Activated CD8-positive, alpha-beta memory T cell treated with anti-CD3 and anti-CD28 coated beads, Interleukin-2, amount 50 U/mL, for 4 hours (primary cell): ENCODE data around the gene ZNF846.
"Not testable (repeated sequence)": the region's sequence is repeated elsewhere in the genome, so short reads cannot be mapped to it uniquely, and the experiment has no call there.

Source experiments
- DNase-seq: peaks from one replicate; pipeline ENCODE4 v3.0.0-alpha.2; 2020

ZNF846 gene

GRCh38 chr19:9768175-9769112, at the start of gene ZNF846:
ZNF846 (minus strand) TSS chr19:9768738; CDS start chr19:9764950, 3,788 bp downstream.
- peak; percentile 93 for DNase-seq

GRCh38 chr19:9818175-9818733, 49.7 kb upstream of the ZNF846 start:
- no peak for DNase-seq

- no peak for DNase-seq
Measured at GRCh38 chr19:9811139-9811538, 42.6 kb upstream of the ZNF846 start.

- DNase-seq, result no peak
Measured at GRCh38 chr19:9808855-9809824, 40.6 kb upstream of the ZNF846 start.

GRCh38 chr19:9806803-9807202, 38.3 kb upstream of the ZNF846 start:
- DNase-seq, result no peak

- no peak for DNase-seq
Measured at GRCh38 chr19:9801976-9802375, 33.4 kb upstream of the ZNF846 start.

- DNase-seq, result no peak
Measured at GRCh38 chr19:9799162-9799561, 30.6 kb upstream of the ZNF846 start.

- no peak for DNase-seq
Measured at GRCh38 chr19:9797871-9798270, 29.3 kb upstream of the ZNF846 start.

- DNase-seq, result peak; percentile 82
Measured at GRCh38 chr19:9796113-9796773, 27.7 kb upstream of the ZNF846 start.

- DNase-seq, result peak; percentile 65
Measured at GRCh38 chr19:9793071-9793591, 24.6 kb upstream of the ZNF846 start.

GRCh38 chr19:9792206-9793070, 23.9 kb upstream of the ZNF846 start:
- peak; percentile 95 for DNase-seq

- peak; percentile 96 for DNase-seq
Measured at GRCh38 chr19:9791552-9792205, 23.1 kb upstream of the ZNF846 start.

- DNase-seq, result not testable (repeated sequence)
Measured at GRCh38 chr19:9791073-9791367, 22.5 kb upstream of the ZNF846 start.

- not testable (repeated sequence) for DNase-seq
Measured at GRCh38 chr19:9789579-9789978, 21.0 kb upstream of the ZNF846 start.

- no peak for DNase-seq
Measured at GRCh38 chr19:9789066-9789465, 20.5 kb upstream of the ZNF846 start.

- not testable (repeated sequence) for DNase-seq
Measured at GRCh38 chr19:9788604-9789003, 20.1 kb upstream of the ZNF846 start.

GRCh38 chr19:9786819-9787218, 18.3 kb upstream of the ZNF846 start:
- DNase-seq, result no peak

- no peak for DNase-seq
Measured at GRCh38 chr19:9786342-9786741, 17.8 kb upstream of the ZNF846 start.

GRCh38 chr19:9785367-9786331, 17.1 kb upstream of the ZNF846 start:
- peak; percentile 97 for DNase-seq

- DNase-seq, result not testable (repeated sequence)
Measured at GRCh38 chr19:9784163-9784496, 15.6 kb upstream of the ZNF846 start.
